ENCODE results near the gene ZHX3. TPM values are rescaled to one million over a fixed set of nuclear protein-coding genes. Genes with fewer than 3 reads are reported as not detected.
A peak's percentile ranks its signal among the peaks of the same experiment; 100 is the strongest.

The ZHX3 gene
- total RNA-seq, 4 donors from 2014 or later = 89.3 to 173 (median 156) TPM

DNA sequence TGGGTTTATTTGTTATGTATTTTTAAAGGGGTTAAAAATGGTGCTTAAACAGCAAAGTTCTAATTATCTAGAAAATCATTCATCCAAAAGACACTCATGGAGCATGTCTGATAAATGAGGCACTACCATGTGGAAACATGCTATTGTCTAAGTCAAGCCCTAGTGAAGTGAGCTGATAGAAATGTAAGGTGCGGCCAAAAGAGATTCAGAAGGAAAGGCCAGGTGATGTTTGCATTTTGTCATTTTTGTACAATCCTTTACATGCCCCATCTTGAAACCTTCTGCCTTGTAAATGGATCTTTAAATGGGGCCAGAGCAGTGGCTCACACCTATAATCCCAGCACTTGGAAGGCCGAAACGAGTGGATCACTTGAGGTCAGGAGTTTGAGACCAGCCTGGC lies 102.9 kb downstream of the ZHX3 start:
- TF ChIP-seq POLR2AphosphoS5 (IDR thresholded peaks at IDR 0.05) (no peak), EP300 (IDR thresholded peaks at IDR 0.05) (no peak), POLR2A (IDR thresholded peaks at IDR 0.05; ENCODE audit: low read depth) (no peak)
- TF ChIP-seq, protein P1, sequence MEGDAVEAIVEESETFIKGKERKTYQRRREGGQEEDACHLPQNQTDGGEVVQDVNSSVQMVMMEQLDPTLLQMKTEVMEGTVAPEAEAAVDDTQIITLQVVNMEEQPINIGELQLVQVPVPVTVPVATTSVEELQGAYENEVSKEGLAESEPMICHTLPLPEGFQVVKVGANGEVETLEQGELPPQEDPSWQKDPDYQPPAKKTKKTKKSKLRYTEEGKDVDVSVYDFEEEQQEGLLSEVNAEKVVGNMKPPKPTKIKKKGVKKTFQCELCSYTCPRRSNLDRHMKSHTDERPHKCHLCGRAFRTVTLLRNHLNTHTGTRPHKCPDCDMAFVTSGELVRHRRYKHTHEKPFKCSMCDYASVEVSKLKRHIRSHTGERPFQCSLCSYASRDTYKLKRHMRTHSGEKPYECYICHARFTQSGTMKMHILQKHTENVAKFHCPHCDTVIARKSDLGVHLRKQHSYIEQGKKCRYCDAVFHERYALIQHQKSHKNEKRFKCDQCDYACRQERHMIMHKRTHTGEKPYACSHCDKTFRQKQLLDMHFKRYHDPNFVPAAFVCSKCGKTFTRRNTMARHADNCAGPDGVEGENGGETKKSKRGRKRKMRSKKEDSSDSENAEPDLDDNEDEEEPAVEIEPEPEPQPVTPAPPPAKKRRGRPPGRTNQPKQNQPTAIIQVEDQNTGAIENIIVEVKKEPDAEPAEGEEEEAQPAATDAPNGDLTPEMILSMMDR (IDR thresholded peaks at IDR 0.05) = no peak
- no peak overlapping the region for H3K4me3 ChIP-seq
- H3K27me3 ChIP-seq = no peaks in the 10 kb centered on the region
- H3K36me3 ChIP-seq = no peaks in the 10 kb centered on the region
- intact Hi-C loops (cut with DNase I) = no loop called here
- no peak for DNase-seq (ENCODE audit: extremely low spot score)
- no peaks in the 10 kb centered on the region for H3K9me3 ChIP-seq
- H3K4me1 ChIP-seq = peaks cover 13 to 31% (median 28%) of the 10 kb centered on the region in 4 donors
- H3K27ac ChIP-seq (replicated peaks in 1 of 4) = no peak overlapping the region
- WGBS = 87% methylated on average over 3 of the region's 3 CpGs

DNA sequence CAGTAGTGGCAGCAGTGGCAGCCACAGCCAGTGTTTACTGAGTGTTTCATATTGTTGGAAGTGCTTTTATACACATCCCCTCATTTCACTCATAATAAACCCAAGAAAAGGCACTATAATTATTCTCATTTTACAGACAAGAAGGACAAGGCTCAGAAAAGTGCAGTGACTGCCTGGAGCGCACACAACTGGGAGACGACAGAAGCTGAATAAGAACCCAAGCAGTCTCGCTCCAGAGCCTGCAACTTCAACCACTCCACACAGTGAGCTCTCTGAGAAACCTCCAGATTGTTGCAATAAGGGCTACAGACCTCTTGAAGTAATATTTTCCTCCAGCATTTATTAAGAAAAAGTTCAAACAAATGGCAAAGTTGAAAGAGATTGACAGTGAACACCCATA lies 103.3 kb downstream of the ZHX3 start:
- H3K4me3 ChIP-seq = no peak overlapping the region
- DNase-seq (ENCODE audit: extremely low spot score) = no peak
- H3K9me3 ChIP-seq = no peaks in the 10 kb centered on the region
- WGBS = 87% methylated on average over 3 of the region's 3 CpGs
- H3K4me1 ChIP-seq = peaks cover 13 to 31% (median 25%) of the 10 kb centered on the region in 4 donors
- H3K27ac ChIP-seq (replicated peaks in 1 of 4) = no peak overlapping the region
- TF ChIP-seq, protein P1 (IDR thresholded peaks at IDR 0.05) = no peak
- no peak for TF ChIP-seq EP300 (IDR thresholded peaks at IDR 0.05)
- no peak for TF ChIP-seq POLR2AphosphoS5 (IDR thresholded peaks at IDR 0.05)
- TF ChIP-seq POLR2A (IDR thresholded peaks at IDR 0.05; ENCODE audit: low read depth) = no peak
- no peaks in the 10 kb centered on the region for H3K27me3 ChIP-seq
- intact Hi-C loops (cut with DNase I) = no loop called here
- no peaks in the 10 kb centered on the region for H3K36me3 ChIP-seq

DNA sequence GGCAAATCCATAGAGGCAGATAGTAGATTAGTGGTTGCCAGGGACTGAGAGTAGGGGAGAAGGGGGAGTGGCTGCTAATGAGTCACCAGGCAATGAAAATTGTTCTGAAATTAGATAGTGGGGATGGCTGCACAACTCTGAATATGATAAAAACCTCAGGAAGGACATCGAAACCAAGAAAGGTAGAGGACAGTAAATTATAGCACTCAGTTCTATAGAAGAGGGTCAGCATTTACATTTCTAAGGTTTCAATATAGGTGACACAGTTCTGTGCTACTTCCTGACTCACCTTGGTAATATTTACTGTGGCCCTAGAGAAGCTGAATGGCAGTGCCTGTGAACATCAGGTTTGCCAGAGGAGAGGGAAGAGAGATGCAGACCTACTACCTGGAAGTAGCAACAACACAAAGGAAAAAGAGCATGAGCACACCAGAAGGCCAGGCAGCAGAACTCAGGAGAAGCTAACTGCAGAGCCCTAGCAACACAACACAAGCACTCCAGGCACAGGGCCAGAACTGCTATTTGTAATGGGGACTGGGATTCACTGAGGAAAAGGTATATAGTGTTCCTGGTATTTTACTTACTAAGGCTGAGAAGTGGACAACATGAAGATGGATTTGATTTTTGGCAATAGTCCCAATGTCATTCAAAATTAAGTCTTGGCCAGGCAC lies 104.2 kb downstream of the ZHX3 start:
- Histone ChIP-seq H3K27ac (replicated peaks in 1 of 4) (no peak overlapping the region), H3K27me3 (no peaks in the 10 kb centered on the region), H3K9me3 (no peaks in the 10 kb centered on the region), H3K4me3 (no peak overlapping the region), H3K36me3 (no peaks in the 10 kb centered on the region), H3K4me1 (peaks cover 13 to 24% (median 19%) of the 10 kb centered on the region in 4 donors)
- TF ChIP-seq EP300 (IDR thresholded peaks at IDR 0.05) (no peak), POLR2AphosphoS5 (IDR thresholded peaks at IDR 0.05) (no peak), POLR2A (IDR thresholded peaks at IDR 0.05; ENCODE audit: low read depth) (no peak)
- TF ChIP-seq, protein P1 (IDR thresholded peaks at IDR 0.05) = no peak
- no peak for DNase-seq (ENCODE audit: extremely low spot score)
- intact Hi-C loops (cut with DNase I) = no loop called here
- WGBS = 79% methylated on average over 1 of the region's 1 CpG

DNA sequence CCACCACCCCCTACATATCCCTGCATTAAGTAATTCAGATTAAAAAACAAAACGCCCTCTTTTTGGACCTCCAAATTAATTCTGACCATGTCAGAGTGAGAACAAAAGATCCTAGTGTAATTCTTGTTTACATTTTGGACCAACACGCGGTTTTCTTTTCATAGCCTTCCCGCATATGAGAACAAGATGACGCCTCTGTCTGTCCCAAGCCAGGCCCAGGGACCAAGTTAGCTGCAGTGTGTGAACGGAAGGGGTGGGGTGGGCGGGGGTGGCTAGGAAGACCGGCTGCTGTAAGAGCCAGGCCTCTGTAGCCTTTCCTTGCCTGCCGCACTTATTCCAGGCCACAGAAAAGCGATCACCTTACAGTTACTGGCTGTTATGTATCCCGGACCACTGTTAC lies 112.2 kb downstream of the ZHX3 start:
- H3K4me3 ChIP-seq = no peak overlapping the region
- DNase-seq (ENCODE audit: extremely low spot score) = no peak
- no peaks in the 10 kb centered on the region for H3K9me3 ChIP-seq
- H3K36me3 ChIP-seq = peaks cover 9 to 43% (median 35%) of the 10 kb centered on the region in 4 donors
- TF ChIP-seq, protein P1 (IDR thresholded peaks at IDR 0.05) = no peak
- TF ChIP-seq POLR2AphosphoS5 (IDR thresholded peaks at IDR 0.05) (no peak), POLR2A (IDR thresholded peaks at IDR 0.05; ENCODE audit: low read depth) (no peak), EP300 (IDR thresholded peaks at IDR 0.05) (no peak)
- no peaks in the 10 kb centered on the region for H3K27me3 ChIP-seq
- intact Hi-C loops (cut with DNase I) = no loop called here
- H3K4me1 ChIP-seq = peaks cover 0 to 5% (median 5%) of the 10 kb centered on the region in 4 donors
- WGBS = 81% methylated on average over 9 of the region's 11 CpGs
- peak overlapping the region in 2 of 4 donors; percentile 1 to 39 for H3K27ac ChIP-seq (replicated peaks in 1 of 4)

Measured in esophagus muscularis mucosa (tissue), 4 donors.